T47D (cell line): Measurements from ENCODE around the gene RSAD1.

Experiments used
- DNase-seq, 2 experiments: peaks; one replicate each; pipeline versions ENCODE4 v3.0.0 to v3.0.0-alpha.2; 2011 to 2012; ENCODE audit warnings: low read depth in 1 of 2, low spot score in 1 of 2
- JUND ChIP-seq: IDR thresholded peaks from 2 replicates; pipeline ENCODE4 v1.6.1; 2012; ENCODE audit warnings: low read depth
- in situ Hi-C: cut with HindIII; loops from 2 replicates; pipeline ENCODE4 v1.10.0; 2016; ENCODE audit warnings: low sequenced_read_pairs, low pct_unique_long_range_greater_than_20kb

RSAD1 gene

DNA sequence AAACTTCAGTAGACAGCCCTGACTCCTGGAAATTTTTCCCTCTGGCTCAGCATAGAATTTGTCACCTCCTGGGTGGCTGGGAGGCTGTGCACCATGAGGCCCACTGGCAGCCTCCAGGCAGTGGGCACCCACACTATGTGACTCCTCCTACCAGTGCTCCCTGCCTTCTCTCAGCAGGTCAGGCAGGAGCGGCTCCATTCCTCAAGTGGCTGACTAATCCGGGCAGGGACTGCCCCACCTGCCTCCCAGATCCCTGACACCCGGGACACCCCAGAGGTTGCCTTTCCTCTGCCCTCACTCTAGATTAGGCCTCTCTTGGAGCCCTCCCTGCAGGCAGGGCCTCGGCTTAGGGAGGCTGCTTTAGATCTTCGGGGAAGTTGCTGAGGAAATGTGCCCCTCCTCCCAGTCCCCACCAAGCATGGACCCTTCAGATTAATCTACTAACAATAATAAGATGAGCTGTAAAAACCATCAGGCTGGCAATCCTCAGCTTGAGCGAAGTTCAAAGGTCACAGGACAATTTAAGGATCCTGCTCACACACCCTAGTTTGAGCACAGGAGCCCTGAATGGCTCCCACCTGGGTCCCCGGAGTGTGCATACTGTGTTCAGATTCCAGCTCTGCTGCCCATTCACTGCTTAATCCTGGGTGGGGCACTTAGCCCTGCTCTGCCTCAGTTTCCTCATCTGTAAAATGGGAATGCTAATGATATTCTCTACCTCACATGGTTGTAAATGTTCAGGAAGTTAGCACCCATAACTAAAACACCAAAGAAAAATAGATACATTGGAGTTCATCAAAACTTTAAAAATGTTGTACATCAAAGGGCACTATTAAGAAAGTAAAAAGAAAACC lies 19.6 kb downstream of the RSAD1 start:
- peak in 1 of 2 experiments; percentile 55 for DNase-seq
- in situ Hi-C loops, result no loop called here
- no peak for TF ChIP-seq JUND

- in situ Hi-C loops, result no loop called here
- no peak for TF ChIP-seq JUND
- DNase-seq, result no peak
Measured at GRCh38 chr17:50499270-50499669, 20.6 kb downstream of the RSAD1 start.

DNA sequence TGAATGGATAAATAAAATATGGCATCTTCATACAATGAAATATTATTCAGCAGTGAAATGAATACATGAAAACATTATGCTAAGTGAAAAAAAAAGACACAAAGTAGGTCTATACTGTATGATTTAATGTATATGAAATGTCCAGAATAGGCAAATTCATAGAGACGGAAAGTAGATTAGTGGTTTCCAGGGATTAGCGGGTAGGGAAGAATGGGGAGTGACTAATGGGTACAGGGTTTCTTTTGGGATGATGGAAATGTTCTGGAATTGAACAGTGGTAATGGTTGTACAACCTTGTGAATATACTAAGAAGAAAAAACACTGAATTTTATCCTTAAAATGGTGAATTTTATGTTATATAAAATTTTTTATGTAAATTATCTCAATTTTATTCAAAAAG lies 21.1 kb downstream of the RSAD1 start:
- no peak for TF ChIP-seq JUND
- in situ Hi-C loops, result no loop called here

GRCh38 chr17:50501054-50501453 lies 22.4 kb downstream of the RSAD1 start:
- no peak for TF ChIP-seq JUND
- peak in 1 of 2 experiments; percentile 58 for DNase-seq
- in situ Hi-C loops, result no loop called here

More for the DNA sequence above, 21.1 kb downstream of the RSAD1 start:
- DNase-seq, result no peak

DNA sequence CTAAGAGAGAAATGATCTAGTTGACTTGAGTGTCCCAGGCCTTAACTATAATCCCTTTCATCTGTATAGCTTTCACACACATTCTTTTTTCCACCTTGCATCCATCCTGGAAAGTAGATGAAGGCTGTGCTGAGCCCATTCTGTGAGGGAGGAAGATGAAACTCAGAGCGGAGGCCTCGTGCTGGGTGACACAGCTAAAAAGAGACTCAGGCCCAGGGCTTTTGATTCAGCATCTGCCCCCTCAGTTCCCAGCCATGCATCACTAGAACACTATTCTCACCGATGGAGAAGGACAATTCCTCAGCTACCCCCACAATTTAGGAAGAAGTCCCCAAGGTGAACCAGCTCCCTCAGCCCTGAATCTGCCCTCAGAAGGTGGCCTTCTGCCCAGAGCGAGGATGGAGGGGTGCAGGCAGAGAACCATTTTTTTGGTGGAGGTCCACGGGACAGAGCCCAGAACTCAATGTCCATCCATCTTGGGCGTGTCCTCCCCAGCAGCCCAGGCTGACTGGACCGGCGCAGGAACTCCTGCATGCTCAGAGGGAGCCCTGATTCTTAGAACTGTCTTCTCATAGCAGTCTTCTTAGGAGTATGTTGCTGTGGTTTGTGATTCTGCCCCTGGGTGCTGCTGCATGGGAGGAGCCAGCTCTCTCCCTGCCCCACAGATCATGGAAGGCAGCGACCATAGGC lies 23.8 kb downstream of the RSAD1 start:
- no peak for DNase-seq
- no peak for TF ChIP-seq JUND
- in situ Hi-C loops, result no loop called here

DNA sequence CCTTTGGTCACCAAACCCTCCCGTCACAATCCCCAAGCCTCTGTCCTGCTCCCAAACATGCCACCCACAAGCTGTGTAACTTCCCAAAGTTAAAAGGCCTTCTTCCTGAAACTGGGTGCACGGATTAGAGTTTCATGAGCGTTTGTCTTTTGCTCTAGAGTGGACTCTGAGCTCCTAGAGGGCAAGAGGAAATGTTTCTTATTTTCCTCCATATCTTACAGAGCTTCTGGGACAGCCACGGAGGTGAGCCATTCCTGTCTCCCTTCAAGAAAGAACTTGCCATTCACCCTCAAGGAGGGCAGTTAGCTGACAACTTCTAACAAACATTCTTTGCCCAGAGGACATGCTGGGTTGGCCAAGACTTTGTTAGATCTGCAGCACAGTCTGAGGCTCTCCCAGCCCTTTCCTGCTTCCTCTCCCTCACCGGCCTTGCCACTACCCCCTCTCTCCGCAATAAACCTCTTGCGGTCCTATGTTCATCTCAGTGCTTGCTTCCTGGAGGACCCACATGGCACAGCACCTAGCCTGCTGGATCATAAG lies 27.0 kb downstream of the RSAD1 start:
- in situ Hi-C loops, result no loop called here
- no peak for TF ChIP-seq JUND
- DNase-seq, result no peak

DNA sequence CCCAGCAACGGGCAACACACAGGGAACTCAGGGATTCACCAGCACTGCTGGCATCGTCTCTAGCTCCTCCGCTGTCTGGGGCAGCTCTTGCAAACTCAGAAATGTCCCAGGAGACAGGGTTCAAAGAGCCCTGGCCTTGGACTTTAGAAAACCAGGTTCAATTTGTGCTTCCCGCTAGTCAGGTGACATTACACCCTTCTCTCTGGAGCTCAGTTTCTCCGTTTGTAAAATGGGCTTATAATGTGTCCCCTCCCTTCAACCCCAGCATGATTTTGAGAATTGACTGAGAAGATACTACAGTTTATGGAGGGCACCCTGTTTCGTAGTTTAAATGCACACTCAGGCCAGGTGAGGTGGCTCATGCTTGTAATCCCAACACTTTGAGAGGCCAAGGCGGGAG lies 27.6 kb downstream of the RSAD1 start:
- in situ Hi-C loops, result no loop called here
- no peak for DNase-seq
- TF ChIP-seq JUND, result no peak

GRCh38 chr17:50507871-50508572 lies 29.4 kb downstream of the RSAD1 start, which contains the start of gene MYCBPAP:
TSS of gene MYCBPAP (plus strand) at chr17:50508439. CDS start at chr17:50508675, 236 bp downstream.
- no peak for TF ChIP-seq JUND
- peak; percentile 77 to 78 for DNase-seq
- in situ Hi-C loops, result no loop called here

GRCh38 chr17:50508573-50509460 lies 30.2 kb downstream of the RSAD1 start:
- TF ChIP-seq JUND, result no peak
- no peak for DNase-seq
- in situ Hi-C loops, result no loop called here

- TF ChIP-seq JUND, result no peak
- no peak for DNase-seq
- in situ Hi-C loops, result no loop called here
Measured at GRCh38 chr17:50511058-50511457, 32.4 kb downstream of the RSAD1 start.

DNA sequence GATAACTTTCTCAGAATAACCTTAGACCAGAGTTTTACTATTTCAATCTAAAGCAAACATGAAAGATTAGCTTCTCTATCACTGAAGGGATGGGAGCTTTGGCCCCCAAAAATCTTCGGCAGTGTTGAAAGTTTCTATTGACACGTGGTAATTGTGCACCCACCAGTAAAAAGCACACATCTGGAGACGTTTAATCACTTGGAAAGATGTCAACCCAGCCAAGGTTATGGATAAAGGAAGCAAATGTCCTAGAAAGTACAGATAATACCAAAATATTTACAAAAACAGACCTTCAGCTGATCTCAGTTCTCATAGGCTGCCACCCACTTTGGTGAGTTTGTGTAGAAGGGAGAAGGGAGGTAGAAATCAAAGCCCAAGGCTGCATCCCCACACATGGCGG lies 34.8 kb downstream of the RSAD1 start:
- DNase-seq, result no peak
- in situ Hi-C loops, result no loop called here
- TF ChIP-seq JUND, result no peak

DNA sequence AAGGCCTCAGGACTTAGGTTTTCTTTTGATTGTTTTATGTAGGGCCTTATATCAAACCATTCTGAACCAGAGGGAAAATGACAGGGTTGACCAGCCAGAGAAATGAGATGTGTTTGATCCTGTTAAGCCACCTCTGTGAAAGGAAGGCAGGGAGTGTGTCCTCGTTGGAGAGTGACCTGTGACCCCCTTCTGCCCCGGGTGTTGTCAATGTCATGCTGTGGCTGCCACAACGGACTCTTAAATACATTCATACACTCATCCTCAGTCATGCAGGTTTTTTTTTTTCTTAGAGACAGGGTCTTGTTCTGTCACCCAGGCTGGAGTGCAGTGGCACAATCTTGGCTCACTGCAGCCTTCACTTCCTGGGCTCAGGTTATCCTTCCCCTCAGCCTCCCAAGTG lies 35.7 kb downstream of the RSAD1 start:
- no peak for DNase-seq
- in situ Hi-C loops, result no loop called here

More for the DNA sequence above, 35.7 kb downstream of the RSAD1 start:
- no peak for TF ChIP-seq JUND
